Adrenal gland (tissue), 12 donors: ENCODE measurements around the gene LRRC10B. TPM values are rescaled to one million over a fixed set of nuclear protein-coding genes. Genes with fewer than 3 reads are reported as not detected.

ENCODE experiments used
- DNase-seq, 7 donors: peaks; one replicate each; pipeline ENCODE4 v3.0.0-alpha.2; 2019 to 2020
- H3K27ac ChIP-seq, 5 donors: fragments of 200-600 bp; sonication (generic) in 4 of 5; 1 replicate in 3 of 5; 2 replicates in 2 of 5; pipeline versions ENCODE4 v1.5.1 to v1.8.0; 2016 to 2020; ENCODE audit warnings: mild to moderate bottlenecking in 1 of 5
- H3K27me3 ChIP-seq: fragments of 200-600 bp; 2 replicates; pipeline ENCODE4 v1.8.0; 2021
- H3K36me3 ChIP-seq, 2 donors: fragments of 200-600 bp; replicated peaks in 1 of 2; 1 replicate in 1 of 2; 2 replicates in 1 of 2; pipeline versions ENCODE4 v1.5.1 to v1.8.0; 2018 to 2022
- H3K4me1 ChIP-seq, 2 donors: fragments of 200-600 bp; replicated peaks in 1 of 2; 1 replicate in 1 of 2; 2 replicates in 1 of 2; pipeline versions ENCODE4 v1.5.1 to v1.8.0; 2018 to 2021
- H3K4me3 ChIP-seq, 4 donors: fragments of 200-600 bp; sonication (generic) in 3 of 4; one replicate each; pipeline ENCODE4 v1.5.1; 2016 to 2018
- H3K9me3 ChIP-seq, 3 donors: fragments of 200-600 bp; sonication (generic) in 1 of 3; replicated peaks in 1 of 3; 1 replicate in 2 of 3; 2 replicates in 1 of 3; pipeline versions ENCODE4 v1.5.1 to v1.8.0; 2016 to 2021
- POLR2A ChIP-seq, 2 donors: fragments of 450-650 bp; IDR thresholded peaks; one replicate each; pipeline ENCODE4 v1.6.1; 2017; ENCODE audit warnings: antibody characterized with exemption in 2 of 2, mild to moderate bottlenecking in 2 of 2, moderate library complexity in 1 of 2
- WGBS, 4 donors: extraction: QIAGEN DNeasy Blood & Tissue Kit in 2 of 4; methylation state at CpG; one replicate each; pipeline versions ENCODE4 v1.1.5 to v1.1.7; 2013 to 2017; 5-methylcytosine and 5-hydroxymethylcytosine counted together
- intact Hi-C, 2 donors: fragments of 100-400 bp; cut with DNase I; formaldehyde crosslinking; loops; one replicate each; pipeline versions ENCODE4 v1.14.1 to v1.15.0; 2022 to 2023
- polyA plus RNA-seq, 3 donors: library from polyadenylated mRNA; stranded (reverse); fragments of 200-250 nt in 2 of 3; fragments of 350-450 nt in 1 of 3; fragmentation: Illumina TruSeq in 1 of 3; extraction: RNeasy Lipid Tissue Mini Kit (QIAGEN cat#74804) in 1 of 3; gene quantifications; one replicate each; pipeline ENCODE4 v1.2.3, GENCODE V29; 2013 to 2014
- total RNA-seq, 9 donors: library from RNA; depleted of rRNA in 4 of 9; stranded (reverse); fragments of >200 nt in 4 of 9; fragments of 120-200 nt in 1 of 9; fragmentation: NEBNext Ultra II Directional in 1 of 9; extraction: Animal tissue kit (Norgen Biotek cat#: 25700) in 1 of 9; gene quantifications; one replicate each; pipeline versions ENCODE4 v1.1.0 to v1.2.4, GENCODE V29; 2013 to 2023
- TF ChIP-seq, protein P1 (sequence below), 6 experiments: fragments of 450-650 bp in 4 of 6; fragments of 200-600 bp in 2 of 6; sonication (generic) in 1 of 6; IDR thresholded peaks; 1 replicate in 5 of 6; 2 replicates in 1 of 6; pipeline versions ENCODE4 v1.5.1 to v1.8.0; 2016 to 2021; ENCODE audit warnings: antibody characterized with exemption in 6 of 6, mild to moderate bottlenecking in 2 of 6, moderate library complexity in 1 of 6
- donor health status: healthy with polysubstance abuse.
- donor health status: Bipolar disorder and iron deficiency.
- donor health status: DM: yes; HTN: yes; CAD: no.
- donor health status: DM: no; HTN: no; CAD: no.
- donor health status: DM: no; HTN: no; CAD: no.
- donor health status: DM: yes; HTN: yes; CAD: no.

Gene LRRC10B
- total and polyA plus RNA-seq, 12 donors, result 0.06 to 2.6 (median 1.1) TPM; not detected in 3

DNA sequence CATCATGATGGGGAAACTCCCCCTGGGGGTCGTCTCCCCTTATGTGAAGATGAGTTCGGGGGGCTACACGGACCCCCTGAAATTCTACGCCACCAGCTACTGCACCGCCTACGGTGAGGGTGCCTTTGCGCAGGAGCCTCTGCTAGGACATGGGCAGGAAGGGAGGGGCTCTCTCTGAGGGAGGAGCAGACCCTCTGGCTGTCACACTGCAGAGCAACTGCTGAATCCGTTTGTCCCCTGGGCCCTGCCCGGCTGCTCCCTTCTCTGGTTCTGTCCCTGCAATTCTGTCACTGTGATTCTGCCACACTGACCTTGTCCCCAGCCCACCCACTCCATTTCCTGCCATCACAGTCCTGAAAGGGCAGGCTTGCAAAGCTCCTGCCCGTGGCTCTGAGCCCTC is 26.7 kb upstream of the LRRC10B start:
- Histone ChIP-seq H3K36me3 (no peaks in the 10 kb centered on the region), H3K27me3 (no peaks in the 10 kb centered on the region), H3K4me3 (no peak overlapping the region), H3K9me3 (no peaks in the 10 kb centered on the region), H3K4me1 (peaks cover 0 to 14% of the 10 kb centered on the region in 2 donors), H3K27ac (no peak overlapping the region)
- 33 to 66% (median 57%) methylated on average over 2 to 10 of the region's 10 CpGs for WGBS, 4 donors
- no peak for DNase-seq
- TF ChIP-seq, protein P1, sequence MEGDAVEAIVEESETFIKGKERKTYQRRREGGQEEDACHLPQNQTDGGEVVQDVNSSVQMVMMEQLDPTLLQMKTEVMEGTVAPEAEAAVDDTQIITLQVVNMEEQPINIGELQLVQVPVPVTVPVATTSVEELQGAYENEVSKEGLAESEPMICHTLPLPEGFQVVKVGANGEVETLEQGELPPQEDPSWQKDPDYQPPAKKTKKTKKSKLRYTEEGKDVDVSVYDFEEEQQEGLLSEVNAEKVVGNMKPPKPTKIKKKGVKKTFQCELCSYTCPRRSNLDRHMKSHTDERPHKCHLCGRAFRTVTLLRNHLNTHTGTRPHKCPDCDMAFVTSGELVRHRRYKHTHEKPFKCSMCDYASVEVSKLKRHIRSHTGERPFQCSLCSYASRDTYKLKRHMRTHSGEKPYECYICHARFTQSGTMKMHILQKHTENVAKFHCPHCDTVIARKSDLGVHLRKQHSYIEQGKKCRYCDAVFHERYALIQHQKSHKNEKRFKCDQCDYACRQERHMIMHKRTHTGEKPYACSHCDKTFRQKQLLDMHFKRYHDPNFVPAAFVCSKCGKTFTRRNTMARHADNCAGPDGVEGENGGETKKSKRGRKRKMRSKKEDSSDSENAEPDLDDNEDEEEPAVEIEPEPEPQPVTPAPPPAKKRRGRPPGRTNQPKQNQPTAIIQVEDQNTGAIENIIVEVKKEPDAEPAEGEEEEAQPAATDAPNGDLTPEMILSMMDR (IDR thresholded peaks at IDR 0.05), result no peak
- no peak for TF ChIP-seq POLR2A (IDR thresholded peaks at IDR 0.05)
- intact Hi-C loops, result no loop called here

DNA sequence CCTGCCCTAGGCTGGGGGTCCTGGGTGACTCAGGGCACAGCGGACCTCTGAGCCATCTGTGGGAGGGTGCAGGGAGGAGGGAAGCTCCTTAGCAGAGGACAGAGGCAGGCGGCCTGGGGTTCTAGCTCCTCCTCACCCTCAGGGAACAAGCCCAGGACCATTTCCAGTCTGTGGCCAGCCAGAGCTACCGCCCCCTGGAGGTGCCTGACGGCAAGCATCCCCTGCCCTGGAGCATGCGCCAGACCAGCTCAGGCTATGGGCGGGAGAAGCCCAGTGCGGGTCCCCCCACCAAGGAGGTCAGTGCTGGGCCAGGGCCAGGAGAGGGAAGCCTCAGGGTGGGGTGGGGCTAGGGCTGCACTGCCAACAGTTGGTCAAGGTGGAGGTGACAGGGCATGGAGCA is 26.0 kb upstream of the LRRC10B start:
- Histone ChIP-seq H3K4me1 (peaks cover 0 to 7% of the 10 kb centered on the region in 2 donors), H3K9me3 (no peaks in the 10 kb centered on the region), H3K36me3 (no peaks in the 10 kb centered on the region), H3K27ac (no peak overlapping the region), H3K27me3 (no peaks in the 10 kb centered on the region), H3K4me3 (no peak overlapping the region)
- DNase-seq, result no peak
- WGBS, 4 donors, result 20 to 60% (median 52%) methylated on average over 1 to 7 of the region's 7 CpGs; no CpG with 5 or more reads in 1 of the 4 donors
- TF ChIP-seq, protein P1 (IDR thresholded peaks at IDR 0.05), result peak in 2 of 6 experiments; percentile 7 to 33
- no peak for TF ChIP-seq POLR2A (IDR thresholded peaks at IDR 0.05)
- intact Hi-C loops, result no loop called here

DNA sequence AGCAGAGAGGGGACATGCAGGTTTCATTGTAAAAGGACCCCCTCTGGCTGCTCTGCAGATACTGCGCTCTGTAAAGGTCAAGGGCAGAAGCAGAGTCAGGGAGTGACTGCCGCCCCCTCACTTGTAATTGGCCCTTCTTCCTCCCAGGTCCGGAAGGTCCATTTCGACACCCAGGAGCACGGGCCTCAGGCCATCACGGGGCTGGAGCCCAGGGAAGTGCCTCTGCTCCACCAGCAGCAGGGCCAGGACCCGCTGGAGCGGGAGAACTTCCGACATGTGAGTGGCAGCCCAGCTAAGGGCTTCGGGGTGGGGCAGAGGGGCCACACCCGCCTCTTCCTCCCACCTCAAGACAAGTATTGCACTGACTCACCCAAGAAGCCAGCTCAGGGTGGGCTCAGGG is 24.0 kb upstream of the LRRC10B start:
- DNase-seq, result no peak
- intact Hi-C loops, result no loop called here
- Histone ChIP-seq H3K27me3 (no peaks in the 10 kb centered on the region), H3K9me3 (no peaks in the 10 kb centered on the region), H3K27ac (no peak overlapping the region), H3K4me1 (peaks cover 5 to 12% of the 10 kb centered on the region in 2 donors), H3K4me3 (no peak overlapping the region), H3K36me3 (no peaks in the 10 kb centered on the region)
- WGBS, 4 donors, result 58 to 66% (median 64%) methylated on average over 11 of the region's 11 CpGs; no CpG with 5 or more reads in 1 of the 4 donors
- TF ChIP-seq POLR2A (IDR thresholded peaks at IDR 0.05), result no peak
- TF ChIP-seq, protein P1 (IDR thresholded peaks at IDR 0.05), result no peak

DNA sequence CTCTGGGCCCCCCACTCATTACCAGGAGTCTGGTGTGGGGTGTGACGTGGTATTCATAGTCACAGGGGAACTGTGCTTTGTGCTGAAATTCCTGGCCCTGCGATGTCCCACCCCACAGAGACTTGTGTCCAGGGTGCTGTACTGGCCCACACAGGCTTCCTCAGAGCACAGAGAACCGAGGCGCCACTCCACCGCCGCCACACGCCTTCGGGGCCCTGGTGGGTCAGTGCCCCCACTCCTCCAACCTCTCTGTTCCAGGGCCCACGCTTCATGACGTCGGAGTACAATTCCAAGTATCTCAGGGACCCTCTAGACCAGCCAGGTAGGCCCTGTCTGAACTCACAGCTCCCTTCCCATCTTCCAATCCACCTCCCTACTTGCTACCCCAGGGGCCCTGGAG is 23.5 kb upstream of the LRRC10B start:
- Histone ChIP-seq H3K27ac (no peak overlapping the region), H3K4me3 (no peak overlapping the region), H3K4me1 (peaks cover 5 to 17% of the 10 kb centered on the region in 2 donors), H3K36me3 (no peaks in the 10 kb centered on the region), H3K27me3 (no peaks in the 10 kb centered on the region), H3K9me3 (no peaks in the 10 kb centered on the region)
- WGBS, 4 donors, result 93 to 98% (median 94%) methylated on average over 2 to 11 of the region's 11 CpGs
- DNase-seq, result no peak
- TF ChIP-seq, protein P1 (IDR thresholded peaks at IDR 0.05), result no peak
- TF ChIP-seq POLR2A (IDR thresholded peaks at IDR 0.05), result no peak
- intact Hi-C loops, result no loop called here
